ENCODE data around the gene UCHL3. TPM values are rescaled to one million over a fixed set of nuclear protein-coding genes. Genes with fewer than 3 reads are reported as not detected.

The UCHL3 gene
- total RNA-seq, 1 donor from 2014 or later, result 50.6 TPM

GRCh38 chr13:75647126-75647784 is 97.7 kb downstream of the UCHL3 start:
- DNase-seq, result no peak
- Mint-ChIP-seq H3K4me3 (no peak overlapping the region), H3K27ac (no peak overlapping the region), H3K27me3 (no peaks in the 10 kb centered on the region), H3K36me3 (ENCODE audit: low read depth) (no peaks in the 10 kb centered on the region), H3K4me1 (peaks cover 1% of the 10 kb centered on the region), H3K9me3 (no peaks in the 10 kb centered on the region)
- intact Hi-C loops (cut with micrococcal nuclease), result no loop called here

- H3K4me1 Mint-ChIP-seq, result peaks cover 1% of the 10 kb centered on the region
- H3K36me3 Mint-ChIP-seq (ENCODE audit: low read depth), result no peaks in the 10 kb centered on the region
- intact Hi-C loops (cut with micrococcal nuclease), result no loop called here
- DNase-seq, result no peak
- H3K9me3 Mint-ChIP-seq, result no peaks in the 10 kb centered on the region
- no peaks in the 10 kb centered on the region for H3K27me3 Mint-ChIP-seq
- no peak overlapping the region for H3K4me3 Mint-ChIP-seq
- H3K27ac Mint-ChIP-seq, result no peak overlapping the region
Measured at GRCh38 chr13:75648446-75648845, 98.9 kb downstream of the UCHL3 start.

GRCh38 chr13:75651013-75651412 is 101.4 kb downstream of the UCHL3 start:
- H3K4me1 Mint-ChIP-seq, result peaks cover 1% of the 10 kb centered on the region
- H3K4me3 Mint-ChIP-seq, result no peak overlapping the region
- no peak overlapping the region for H3K27ac Mint-ChIP-seq
- H3K36me3 Mint-ChIP-seq (ENCODE audit: low read depth), result no peaks in the 10 kb centered on the region
- DNase-seq, result no peak
- H3K9me3 Mint-ChIP-seq, result no peaks in the 10 kb centered on the region
- no peaks in the 10 kb centered on the region for H3K27me3 Mint-ChIP-seq
- intact Hi-C loops (cut with micrococcal nuclease), result no loop called here

GRCh38 chr13:75652726-75653125 is 103.1 kb downstream of the UCHL3 start:
- no peak for DNase-seq
- intact Hi-C loops (cut with micrococcal nuclease), result no loop called here
- H3K9me3 Mint-ChIP-seq, result no peaks in the 10 kb centered on the region
- H3K27me3 Mint-ChIP-seq, result no peaks in the 10 kb centered on the region
- no peak overlapping the region for H3K27ac Mint-ChIP-seq
- peaks cover 1% of the 10 kb centered on the region for H3K4me1 Mint-ChIP-seq
- no peak overlapping the region for H3K4me3 Mint-ChIP-seq
- no peaks in the 10 kb centered on the region for H3K36me3 Mint-ChIP-seq (ENCODE audit: low read depth)

Other genes starting within 250 kb of the UCHL3 start
- gene TBC1D4, start 67.6 kb upstream of the UCHL3 start, total RNA-seq, result 72.3 and 77.0 TPM in 2 replicates
- gene COMMD6, start 11.9 kb upstream of the UCHL3 start, total RNA-seq, result 100 and 108 TPM in 2 replicates
- gene LMO7, start 86.5 kb downstream of the UCHL3 start, total RNA-seq, result 4.3 and 5.8 TPM in 2 replicates